GM18511 (cell line): ENCODE data around the gene ABL1.

ENCODE experiments used
- ATAC-seq: cut with Tn5 transposase; IDR thresholded peaks from one replicate; pipeline ENCODE4 v1.9.1; 2021; ENCODE audit warnings: mild to moderate bottlenecking, moderate library complexity; ENCODE audit not compliant: unreplicated experiment

The ABL1 gene

DNA sequence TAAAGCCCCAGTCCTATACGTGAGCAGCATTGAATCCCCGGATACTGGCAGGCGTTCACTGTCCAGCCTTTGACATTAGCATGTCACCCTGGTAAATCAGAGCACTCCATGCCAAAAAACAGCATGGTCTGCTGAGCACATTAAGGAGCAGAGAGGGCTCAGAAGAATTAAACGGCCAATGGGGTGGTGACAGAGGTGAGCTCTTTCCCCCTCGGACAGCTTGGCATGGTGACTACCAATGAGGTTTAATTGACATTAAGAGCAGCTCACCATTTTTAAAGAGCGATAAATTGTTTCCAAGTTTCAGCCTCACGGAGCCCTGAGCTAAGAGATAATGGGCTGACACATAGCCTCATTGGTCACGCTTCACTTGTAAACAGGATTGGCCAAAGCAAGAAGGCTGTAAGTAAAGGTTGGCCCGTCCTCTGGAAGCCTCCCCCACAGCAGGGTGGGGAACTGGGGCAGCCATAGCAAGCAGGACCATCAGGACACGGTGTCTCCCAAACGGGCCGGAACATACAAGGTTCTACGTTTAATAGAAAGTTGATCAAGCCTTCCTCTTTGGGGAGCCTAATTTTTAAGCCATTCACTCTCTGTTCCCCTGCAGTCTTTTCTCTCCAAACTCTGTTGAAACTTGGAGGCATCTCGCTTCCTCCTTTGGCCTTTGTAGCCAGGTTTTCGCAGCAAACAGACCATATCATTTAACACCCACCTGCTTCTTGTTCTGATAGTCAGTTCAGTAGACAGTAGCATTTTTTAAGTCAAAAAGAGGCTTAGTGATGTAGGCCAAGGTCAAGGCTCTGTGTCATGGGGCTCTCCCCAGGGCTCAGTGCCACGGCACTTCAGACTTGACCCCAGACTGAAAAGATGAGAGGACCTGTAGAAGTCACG lies 35.7 kb downstream of the ABL1 start:
- peak; percentile 78 for ATAC-seq

DNA sequence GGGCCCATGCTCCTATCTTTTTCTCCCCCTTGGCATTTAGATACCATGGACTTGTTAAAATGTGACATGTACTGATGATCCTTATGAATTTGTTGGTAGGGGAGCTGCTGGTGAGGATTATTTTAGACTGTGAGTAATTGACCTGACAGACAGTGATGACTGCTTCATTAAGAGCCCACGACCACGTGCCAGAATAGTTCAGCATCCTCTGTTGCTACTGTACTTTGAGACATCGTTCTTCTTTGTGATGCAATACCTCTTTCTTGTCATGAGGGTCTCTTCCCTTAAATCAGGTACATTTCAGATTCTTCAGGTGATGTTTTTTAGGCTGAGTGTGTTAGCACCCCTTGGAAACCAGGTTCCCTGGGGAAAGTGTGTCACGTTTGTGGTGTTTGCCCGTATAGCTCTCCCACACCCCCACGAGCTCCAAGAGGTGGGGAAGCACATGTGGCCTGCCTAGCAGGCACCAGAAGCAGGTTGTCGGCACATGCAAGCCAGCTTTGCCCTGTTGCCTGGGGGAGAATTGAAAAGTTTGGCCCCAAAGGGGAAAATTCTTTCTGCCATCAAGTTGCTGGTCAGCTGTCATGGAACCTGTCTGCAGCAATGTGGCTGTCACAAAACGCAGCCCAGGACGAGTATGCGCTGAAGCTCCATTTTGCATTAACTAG lies 36.5 kb downstream of the ABL1 start:
- ATAC-seq = no peak

DNA sequence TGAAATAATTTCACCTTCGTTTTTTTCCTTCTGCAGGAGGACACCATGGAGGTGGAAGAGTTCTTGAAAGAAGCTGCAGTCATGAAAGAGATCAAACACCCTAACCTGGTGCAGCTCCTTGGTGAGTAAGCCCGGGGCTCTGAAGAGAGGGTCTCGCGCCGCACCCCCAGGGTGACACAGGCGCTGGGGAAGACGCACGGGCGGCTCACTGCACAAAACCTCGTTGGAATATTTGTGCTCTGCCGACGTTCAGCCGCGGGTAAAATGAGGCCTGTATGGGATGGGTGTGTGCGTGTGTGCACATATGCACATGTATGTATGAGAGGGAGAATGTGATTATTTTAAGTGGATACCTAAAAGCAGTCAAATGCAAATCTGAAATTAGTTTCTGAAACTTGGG lies 37.0 kb downstream of the ABL1 start:
- no peak for ATAC-seq

DNA sequence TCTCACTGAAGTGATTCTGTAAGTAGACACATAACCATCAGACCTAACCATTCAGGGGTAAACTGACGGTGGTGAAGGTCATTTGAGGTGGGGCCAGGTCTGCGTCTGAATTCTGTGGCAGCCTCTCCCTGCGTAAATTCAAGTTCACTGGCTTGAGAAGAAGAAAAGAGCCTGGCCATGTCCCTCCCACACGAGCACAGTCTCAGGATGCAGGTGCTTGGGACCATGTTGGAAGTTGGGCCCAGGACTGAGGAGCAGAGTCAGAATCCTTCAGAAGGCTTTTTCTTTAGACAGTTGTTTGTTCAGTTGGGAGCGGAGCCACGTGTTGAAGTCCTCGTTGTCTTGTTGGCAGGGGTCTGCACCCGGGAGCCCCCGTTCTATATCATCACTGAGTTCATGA lies 37.5 kb downstream of the ABL1 start:
- no peak for ATAC-seq

DNA sequence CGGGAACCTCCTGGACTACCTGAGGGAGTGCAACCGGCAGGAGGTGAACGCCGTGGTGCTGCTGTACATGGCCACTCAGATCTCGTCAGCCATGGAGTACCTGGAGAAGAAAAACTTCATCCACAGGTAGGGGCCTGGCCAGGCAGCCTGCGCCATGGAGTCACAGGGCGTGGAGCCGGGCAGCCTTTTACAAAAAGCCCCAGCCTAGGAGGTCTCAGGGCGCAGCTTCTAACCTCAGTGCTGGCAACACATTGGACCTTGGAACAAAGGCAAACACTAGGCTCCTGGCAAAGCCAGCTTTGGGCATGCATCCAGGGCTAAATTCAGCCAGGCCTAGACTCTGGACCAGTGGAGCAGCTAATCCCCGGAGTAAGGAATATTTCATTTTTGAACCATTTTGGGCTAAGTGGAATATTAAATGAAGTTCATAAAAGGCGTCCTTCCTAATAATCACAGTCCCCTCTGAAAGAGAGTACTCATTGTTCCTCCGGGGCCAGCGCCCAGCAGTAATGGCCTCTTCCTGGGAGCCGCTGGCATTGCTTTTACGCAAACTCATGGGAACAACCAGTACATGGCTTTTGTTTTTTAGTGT lies 38.0 kb downstream of the ABL1 start:
- ATAC-seq = no peak

DNA sequence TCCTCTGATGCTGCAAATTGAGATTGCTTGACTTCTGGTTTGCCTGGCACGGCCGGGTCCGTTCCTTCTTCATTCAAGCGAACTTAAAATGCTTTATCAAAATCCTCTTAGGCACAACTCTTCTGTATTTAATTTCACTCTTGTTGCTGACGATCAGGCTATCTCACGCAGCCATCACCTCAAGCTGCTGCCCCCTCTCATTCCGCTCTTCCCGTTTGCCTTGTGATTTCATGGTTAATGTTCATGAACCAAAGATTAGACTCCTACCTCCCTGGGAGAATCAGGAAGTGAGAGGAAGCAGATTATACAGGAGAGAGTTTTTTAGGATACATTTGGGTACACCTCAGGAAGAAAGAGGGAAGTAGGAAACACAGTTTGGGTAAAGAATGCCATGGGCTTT lies 38.9 kb downstream of the ABL1 start:
- ATAC-seq = no peak

DNA sequence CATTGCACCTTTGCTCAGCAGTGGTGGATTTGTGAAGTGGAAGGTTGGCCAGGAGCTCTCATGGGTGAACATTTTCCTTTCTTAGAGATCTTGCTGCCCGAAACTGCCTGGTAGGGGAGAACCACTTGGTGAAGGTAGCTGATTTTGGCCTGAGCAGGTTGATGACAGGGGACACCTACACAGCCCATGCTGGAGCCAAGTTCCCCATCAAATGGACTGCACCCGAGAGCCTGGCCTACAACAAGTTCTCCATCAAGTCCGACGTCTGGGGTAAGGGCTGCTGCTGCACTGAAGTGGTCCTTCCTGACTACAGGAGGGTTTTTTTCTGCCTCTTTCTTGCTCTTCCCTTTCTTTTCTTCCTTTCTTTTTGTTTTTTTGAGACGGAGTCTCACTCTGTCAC lies 39.7 kb downstream of the ABL1 start:
- no peak for ATAC-seq

DNA sequence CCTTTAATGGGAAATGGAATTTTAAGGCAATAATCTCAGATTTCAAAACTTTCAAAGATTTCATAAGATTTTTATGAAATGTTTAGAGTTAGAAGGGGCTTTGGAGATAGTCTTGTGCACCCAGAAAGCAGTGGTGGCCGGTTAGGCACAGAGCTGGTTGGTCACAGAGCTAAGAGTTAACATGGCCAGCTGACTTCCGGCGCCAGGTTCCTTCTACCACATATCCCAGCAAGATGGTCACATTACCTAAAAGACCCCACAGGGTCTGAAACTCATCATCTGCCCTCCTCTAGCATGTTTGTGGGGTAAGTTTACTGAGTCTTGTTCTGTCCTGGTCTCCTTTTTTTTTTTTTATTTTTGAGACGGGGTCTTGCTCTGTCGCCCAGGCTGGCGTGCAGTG lies 42.2 kb downstream of the ABL1 start:
- no peak for ATAC-seq

DNA sequence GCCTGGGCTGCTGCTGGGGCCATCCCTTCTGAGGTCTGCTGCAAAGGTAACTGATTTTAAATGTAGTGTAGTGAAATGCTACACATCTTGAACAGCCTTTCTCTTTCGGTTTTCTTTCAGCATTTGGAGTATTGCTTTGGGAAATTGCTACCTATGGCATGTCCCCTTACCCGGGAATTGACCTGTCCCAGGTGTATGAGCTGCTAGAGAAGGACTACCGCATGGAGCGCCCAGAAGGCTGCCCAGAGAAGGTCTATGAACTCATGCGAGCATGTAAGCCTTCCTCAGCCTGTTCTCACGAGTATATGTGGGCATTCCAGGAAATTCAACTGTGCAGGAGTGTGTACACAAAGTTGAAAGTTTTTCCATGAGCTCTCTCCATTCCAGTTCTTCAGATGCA lies 43.2 kb downstream of the ABL1 start:
- no peak for ATAC-seq

DNA sequence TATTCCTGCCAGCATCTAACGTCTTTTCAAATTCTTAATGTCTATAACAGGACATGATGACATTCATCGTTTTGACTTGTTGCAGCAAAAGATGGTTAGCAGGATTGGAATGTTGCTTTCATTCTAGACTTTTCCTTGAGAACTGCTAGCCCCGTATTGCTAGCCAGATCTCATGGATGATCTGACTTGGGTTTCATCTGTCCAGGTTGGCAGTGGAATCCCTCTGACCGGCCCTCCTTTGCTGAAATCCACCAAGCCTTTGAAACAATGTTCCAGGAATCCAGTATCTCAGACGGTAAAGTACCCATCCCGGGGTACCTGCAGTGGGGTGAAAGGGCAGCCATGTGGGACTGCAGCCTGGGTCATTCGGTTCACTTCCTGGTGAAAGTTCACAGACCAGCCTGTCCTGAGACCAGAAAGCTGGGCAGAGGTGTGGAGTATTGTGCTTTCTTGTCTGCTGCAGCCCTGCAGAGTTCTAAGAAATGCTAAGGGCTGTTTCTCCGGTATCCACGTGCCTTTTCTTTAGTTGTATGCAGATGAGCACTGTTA lies 44.9 kb downstream of the ABL1 start:
- no peak for ATAC-seq

DNA sequence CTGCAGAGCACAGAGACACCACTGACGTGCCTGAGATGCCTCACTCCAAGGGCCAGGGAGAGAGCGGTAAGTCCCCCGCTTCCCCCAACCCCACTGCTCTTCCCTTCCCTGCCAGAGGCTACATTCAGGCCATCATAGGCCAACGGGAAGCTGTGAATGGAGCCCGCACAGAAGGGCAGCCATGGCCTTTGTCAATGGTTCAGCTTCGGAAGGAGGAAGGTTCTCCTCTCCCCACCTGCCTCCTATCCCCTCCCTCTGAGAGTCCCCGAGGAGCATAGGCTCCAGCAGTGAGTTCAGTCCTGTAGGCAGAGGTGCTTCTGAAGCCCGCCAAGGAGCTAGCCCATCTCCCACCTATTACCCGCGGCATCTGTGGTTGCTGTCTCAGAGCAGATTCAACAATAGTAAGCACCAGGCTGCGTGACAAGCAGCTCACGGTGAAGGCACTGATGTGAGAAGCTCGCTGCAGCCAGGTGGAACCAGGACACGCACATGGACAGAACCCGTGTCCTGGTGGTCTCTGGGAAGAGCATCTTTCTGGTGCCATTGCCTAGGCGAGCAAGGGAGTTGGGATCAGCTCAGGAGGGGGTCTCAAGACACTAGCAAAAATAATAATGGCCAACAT lies 45.7 kb downstream of the ABL1 start:
- ATAC-seq = no peak

DNA sequence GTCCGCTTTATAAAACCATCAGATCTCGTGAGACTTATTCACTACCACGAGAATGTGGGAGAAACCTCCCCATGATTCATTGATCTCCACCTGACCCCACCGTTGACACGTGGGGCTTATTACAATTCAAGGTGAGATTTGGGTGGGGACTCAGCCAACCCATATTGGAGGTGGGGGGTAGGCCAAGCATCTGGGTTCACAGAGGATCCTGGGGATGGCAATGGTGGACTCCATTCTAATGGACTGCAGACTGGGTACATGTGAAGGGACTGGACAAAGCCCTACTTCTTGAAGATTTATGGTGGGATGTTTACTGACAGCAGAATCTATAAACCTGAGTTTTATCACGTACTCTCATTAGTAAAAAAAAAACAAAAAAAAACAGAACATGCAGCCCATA lies 46.5 kb downstream of the ABL1 start:
- ATAC-seq = no peak

DNA sequence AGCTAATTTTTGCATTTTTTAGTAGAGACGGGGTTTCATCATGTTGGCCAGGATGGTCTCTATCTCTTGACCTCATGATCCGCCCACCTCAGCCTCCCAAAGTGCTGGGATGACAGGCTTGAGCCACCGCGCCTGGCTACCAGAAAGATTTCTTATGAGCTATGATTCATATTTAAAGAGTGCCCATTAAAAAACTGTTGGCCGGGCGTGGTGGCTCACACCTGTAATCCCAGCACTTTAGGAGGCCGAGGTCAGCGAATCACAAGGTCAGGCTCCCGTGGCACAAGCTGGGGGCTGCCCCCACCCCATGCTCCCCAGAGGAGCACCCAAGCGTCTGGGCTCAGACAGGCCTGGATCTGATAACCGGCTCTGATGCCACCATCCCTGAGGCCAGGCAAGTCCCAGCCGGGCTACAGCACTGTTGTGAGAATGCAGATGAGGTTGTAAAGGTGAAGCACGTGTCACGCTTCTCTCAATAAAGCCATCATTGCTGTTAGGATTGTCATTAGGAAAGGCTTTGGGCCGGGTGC lies 47.7 kb downstream of the ABL1 start:
- ATAC-seq = no peak

DNA sequence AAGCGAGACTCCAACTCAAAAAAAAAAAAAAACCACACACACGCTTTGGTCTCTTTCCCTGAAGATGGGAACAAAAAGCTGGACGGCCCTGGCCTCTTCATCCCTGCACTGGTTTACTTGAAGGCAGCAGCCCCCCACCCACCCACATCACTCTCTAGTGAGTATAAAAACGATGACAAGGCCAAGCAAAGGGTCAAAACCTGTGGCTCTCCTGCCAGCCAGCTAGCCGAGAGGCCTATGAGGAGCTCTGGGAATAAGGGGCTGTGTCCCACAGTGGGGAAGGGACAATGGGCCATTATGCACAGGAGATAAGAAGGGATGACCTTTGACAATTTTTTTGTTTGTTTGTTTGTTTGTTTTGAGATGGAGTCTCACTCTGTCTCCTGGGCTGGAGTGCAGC lies 48.4 kb downstream of the ABL1 start:
- no peak for ATAC-seq

DNA sequence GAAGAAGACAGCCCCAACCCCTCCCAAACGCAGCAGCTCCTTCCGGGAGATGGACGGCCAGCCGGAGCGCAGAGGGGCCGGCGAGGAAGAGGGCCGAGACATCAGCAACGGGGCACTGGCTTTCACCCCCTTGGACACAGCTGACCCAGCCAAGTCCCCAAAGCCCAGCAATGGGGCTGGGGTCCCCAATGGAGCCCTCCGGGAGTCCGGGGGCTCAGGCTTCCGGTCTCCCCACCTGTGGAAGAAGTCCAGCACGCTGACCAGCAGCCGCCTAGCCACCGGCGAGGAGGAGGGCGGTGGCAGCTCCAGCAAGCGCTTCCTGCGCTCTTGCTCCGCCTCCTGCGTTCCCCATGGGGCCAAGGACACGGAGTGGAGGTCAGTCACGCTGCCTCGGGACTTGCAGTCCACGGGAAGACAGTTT lies 49.1 kb downstream of the ABL1 start:
- no peak for ATAC-seq

DNA sequence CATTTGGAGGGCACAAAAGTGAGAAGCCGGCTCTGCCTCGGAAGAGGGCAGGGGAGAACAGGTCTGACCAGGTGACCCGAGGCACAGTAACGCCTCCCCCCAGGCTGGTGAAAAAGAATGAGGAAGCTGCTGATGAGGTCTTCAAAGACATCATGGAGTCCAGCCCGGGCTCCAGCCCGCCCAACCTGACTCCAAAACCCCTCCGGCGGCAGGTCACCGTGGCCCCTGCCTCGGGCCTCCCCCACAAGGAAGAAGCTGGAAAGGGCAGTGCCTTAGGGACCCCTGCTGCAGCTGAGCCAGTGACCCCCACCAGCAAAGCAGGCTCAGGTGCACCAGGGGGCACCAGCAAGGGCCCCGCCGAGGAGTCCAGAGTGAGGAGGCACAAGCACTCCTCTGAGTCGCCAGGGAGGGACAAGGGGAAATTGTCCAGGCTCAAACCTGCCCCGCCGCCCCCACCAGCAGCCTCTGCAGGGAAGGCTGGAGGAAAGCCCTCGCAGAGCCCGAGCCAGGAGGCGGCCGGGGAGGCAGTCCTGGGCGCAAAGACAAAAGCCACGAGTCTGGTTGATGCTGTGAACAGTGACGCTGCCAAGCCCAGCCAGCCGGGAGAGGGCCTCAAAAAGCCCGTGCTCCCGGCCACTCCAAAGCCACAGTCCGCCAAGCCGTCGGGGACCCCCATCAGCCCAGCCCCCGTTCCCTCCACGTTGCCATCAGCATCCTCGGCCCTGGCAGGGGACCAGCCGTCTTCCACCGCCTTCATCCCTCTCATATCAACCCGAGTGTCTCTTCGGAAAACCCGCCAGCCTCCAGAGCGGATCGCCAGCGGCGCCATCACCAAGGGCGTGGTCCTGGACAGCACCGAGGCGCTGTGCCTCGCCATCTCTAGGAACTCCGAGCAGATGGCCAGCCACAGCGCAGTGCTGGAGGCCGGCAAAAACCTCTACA lies 49.8 kb downstream of the ABL1 start:
- ATAC-seq = no peak

DNA sequence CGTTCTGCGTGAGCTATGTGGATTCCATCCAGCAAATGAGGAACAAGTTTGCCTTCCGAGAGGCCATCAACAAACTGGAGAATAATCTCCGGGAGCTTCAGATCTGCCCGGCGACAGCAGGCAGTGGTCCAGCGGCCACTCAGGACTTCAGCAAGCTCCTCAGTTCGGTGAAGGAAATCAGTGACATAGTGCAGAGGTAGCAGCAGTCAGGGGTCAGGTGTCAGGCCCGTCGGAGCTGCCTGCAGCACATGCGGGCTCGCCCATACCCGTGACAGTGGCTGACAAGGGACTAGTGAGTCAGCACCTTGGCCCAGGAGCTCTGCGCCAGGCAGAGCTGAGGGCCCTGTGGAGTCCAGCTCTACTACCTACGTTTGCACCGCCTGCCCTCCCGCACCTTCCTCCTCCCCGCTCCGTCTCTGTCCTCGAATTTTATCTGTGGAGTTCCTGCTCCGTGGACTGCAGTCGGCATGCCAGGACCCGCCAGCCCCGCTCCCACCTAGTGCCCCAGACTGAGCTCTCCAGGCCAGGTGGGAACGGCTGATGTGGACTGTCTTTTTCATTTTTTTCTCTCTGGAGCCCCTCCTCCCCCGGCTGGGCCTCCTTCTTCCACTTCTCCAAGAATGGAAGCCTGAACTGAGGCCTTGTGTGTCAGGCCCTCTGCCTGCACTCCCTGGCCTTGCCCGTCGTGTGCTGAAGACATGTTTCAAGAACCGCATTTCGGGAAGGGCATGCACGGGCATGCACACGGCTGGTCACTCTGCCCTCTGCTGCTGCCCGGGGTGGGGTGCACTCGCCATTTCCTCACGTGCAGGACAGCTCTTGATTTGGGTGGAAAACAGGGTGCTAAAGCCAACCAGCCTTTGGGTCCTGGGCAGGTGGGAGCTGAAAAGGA lies 50.7 kb downstream of the ABL1 start:
- ATAC-seq = no peak

DNA sequence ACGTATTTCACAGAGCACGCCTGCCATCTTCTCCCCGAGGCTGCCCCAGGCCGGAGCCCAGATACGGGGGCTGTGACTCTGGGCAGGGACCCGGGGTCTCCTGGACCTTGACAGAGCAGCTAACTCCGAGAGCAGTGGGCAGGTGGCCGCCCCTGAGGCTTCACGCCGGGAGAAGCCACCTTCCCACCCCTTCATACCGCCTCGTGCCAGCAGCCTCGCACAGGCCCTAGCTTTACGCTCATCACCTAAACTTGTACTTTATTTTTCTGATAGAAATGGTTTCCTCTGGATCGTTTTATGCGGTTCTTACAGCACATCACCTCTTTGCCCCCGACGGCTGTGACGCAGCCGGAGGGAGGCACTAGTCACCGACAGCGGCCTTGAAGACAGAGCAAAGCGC lies 51.9 kb downstream of the ABL1 start:
- no peak for ATAC-seq
